ENCODE data around the gene PYGO2.

- TF ChIP-seq, protein P1, sequence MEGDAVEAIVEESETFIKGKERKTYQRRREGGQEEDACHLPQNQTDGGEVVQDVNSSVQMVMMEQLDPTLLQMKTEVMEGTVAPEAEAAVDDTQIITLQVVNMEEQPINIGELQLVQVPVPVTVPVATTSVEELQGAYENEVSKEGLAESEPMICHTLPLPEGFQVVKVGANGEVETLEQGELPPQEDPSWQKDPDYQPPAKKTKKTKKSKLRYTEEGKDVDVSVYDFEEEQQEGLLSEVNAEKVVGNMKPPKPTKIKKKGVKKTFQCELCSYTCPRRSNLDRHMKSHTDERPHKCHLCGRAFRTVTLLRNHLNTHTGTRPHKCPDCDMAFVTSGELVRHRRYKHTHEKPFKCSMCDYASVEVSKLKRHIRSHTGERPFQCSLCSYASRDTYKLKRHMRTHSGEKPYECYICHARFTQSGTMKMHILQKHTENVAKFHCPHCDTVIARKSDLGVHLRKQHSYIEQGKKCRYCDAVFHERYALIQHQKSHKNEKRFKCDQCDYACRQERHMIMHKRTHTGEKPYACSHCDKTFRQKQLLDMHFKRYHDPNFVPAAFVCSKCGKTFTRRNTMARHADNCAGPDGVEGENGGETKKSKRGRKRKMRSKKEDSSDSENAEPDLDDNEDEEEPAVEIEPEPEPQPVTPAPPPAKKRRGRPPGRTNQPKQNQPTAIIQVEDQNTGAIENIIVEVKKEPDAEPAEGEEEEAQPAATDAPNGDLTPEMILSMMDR (optimal IDR thresholded peaks at IDR 0.05 in 1 of 3, IDR thresholded peaks at IDR 0.05 in 1 of 3, conservative IDR thresholded peaks at IDR 0.05 in 1 of 3; ENCODE audit: extremely low read depth in 1 of 3, insufficient read depth in 2 of 3, low read length in 3 of 3): no peak
- no peak for TF ChIP-seq EZH2 (IDR thresholded peaks at IDR 0.05; ENCODE audit: low read length)
Measured at GRCh38 chr1:154978360-154978759, 16.8 kb upstream of the PYGO2 start.
